NCI-H1048 (cell line): Measurements from ENCODE around the gene AMFR.
A peak's percentile ranks its signal among the peaks of the same experiment; 100 is the strongest.

Experiments used
- DNase-seq: peaks from one replicate; lab custom pipeline; 2025; lab: John Stamatoyannopoulos, UW

The AMFR gene

DNA sequence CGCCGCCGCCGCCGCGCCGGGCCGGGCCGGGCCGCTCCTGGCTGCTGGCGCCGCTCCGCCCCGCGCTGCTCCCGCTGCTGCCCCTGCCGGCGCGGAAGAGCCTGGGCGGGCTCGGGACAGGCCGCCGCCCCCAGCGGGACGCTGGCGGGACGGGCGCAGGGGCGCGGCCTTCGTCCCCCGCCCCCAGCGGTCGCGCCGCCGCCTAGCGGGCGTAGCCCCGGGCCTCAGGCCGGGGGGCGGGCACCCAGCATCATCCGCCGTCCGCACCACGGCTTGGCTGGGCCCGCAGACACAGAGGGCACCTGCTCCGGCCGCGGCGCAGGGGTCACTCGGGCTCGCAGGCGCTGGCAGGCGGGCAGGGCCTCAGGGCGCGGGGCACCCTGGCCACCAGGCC, at the start of gene AMFR:
TSS of gene AMFR (minus strand) at position 107 of the 394 bp plus-strand sequence. CDS start 218 bp downstream, outside the sequence.
- no peak for DNase-seq

DNA sequence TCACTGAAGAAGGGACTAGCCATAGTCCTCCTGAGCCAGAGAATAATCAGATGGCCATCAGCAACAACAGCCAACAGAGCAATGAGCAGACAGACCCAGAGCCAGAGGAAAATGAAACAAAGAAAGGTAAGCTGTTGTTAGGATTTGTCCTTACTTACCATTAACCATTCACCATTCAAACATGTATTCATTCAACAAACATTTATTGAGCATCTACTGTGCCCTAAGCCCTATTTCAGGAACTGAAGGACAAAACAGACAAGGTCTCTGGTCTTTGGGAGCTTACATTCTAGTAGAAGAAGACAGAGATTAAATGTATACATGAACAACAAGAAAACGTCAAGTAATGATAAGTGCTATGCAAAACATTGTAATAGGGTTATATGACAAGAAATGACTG, 45.3 kb upstream of the AMFR start:
- no peak for DNase-seq

GRCh38 chr16:56470232-56470631, 44.9 kb upstream of the AMFR start:
- DNase-seq = no peak

DNA sequence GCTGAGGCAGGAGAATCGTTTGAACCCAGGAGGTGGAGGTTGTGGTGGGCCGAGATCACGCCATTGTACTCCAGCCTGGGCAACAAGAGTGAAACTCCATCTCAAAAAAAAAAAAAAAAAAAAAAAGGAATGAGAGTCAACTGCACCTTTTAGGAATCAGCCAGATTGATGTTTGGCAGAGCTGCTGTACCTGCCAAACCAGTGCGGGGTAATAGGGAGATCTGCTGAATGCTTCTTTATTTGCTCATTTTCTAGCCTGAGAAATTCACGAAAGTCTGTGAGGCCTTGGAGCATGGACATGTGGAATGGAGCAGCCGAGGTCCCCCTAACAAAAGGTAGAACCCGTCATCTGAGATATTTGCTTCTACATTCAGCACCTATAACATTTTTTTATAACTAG, 44.4 kb upstream of the AMFR start:
- no peak for DNase-seq

DNA sequence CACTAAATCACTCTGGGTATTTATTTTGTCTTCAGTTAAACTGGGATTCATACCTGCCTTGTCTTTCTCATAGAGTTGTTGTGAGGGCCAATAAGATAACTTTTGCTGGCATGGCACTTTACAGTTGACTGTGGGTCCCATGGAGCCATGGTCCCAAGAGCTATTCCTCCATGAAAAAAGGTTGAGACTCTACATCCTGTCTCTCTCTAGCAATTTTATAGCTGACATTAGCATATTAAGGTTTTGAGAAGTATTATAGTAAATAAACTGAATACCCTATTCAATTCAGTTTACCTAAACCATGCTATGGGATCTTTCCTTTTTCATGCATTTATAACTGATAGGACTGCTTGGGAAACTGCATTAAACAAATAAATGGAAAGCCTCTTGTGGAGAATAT, 43.5 kb upstream of the AMFR start:
- no peak for DNase-seq

GRCh38 chr16:56466344-56466743, 41.0 kb upstream of the AMFR start:
- no peak for DNase-seq

DNA sequence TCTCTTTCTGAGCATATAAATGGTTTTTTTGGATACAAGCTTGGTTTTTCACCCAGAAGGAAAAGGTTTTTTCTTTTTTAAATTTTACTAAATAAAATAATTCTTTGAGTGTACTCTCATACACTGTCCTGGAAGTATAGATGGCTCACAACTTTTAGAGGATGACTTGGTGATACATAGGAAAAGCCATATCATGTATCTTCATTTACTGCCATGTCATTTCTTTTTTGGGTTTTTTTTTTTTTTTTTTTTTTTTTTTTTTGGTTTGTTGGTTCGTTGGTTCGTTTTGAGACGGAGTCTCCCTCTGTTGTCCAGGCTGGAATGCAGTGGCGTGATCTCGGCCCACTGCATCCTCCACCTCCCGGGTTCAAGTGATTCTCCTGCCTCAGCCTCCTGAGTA, 37.8 kb upstream of the AMFR start:
- DNase-seq = no peak

GRCh38 chr16:56462064-56462796, 36.9 kb upstream of the AMFR start:
- no peak for DNase-seq

- DNase-seq = no peak
Observed at GRCh38 chr16:56460101-56460500, 34.8 kb upstream of the AMFR start.

DNA sequence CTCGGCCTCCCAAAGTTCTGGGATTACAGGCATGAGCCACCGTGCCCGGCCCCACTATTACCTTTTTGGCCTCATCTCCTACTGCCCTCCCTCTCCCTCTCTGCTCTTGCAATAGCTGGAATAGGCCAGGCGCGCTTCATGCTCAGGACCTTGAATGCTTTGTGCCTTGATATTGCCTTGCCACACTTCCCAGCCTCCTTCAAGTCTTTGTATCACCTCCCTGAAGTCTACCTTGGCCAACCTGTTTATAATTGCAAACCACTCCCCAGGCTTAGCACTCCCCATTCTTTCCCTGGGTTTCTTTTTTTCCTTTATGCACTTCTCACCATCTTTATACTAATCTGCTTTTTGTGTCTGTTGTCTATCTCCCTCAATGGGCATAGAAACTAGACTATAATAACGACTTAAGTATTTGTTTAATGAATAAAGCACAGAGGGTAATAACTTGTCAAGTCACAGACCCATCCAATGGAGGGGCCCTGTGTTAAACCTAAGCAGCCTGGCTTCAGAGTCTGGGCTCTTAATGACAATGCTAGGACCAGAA, 32.7 kb upstream of the AMFR start:
- DNase-seq = no peak

GRCh38 chr16:56451753-56452689, 26.7 kb upstream of the AMFR start:
- DNase-seq = no peak

DNA sequence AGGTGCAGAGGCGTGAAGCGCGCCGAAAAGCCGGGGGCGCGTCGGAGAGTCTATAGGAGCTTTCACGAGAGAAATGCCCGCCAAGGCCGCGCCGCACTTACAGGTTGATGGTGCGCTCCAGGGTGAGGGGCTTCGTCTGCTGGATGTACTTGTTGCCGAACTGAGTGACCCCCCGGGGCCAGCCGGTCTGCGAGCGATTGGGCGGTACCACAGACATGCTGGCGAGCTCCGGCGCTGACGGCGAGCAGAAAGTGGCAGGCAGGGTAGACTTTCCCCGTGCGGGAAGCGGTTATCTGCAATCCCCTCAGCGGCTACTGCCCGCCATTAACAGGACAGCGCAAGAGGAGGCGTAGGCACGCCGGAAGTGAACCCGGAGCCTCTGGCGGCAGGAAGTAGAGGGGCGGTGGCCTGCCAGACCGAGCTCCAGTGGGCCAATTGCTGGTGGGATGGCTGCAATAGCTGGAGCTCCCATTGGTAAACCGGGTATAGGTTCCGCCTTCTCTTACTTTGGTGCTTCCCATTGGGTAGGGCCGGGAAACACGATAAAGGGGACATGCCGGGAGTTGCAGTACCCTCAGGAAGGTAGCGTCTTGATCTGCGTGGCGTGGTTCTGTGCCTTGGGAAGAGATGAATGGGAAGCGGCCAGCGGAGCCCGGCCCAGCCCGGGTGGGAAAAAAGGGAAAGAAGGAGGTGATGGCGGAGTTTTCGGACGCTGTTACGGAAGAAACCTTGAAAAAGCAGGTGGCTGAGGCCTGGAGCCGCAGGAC, 25.8 kb upstream of the AMFR start, which contains the start of the genes NUDT21 and OGFOD1:
TSS of gene NUDT21 (minus strand) at position 347 of the 767 bp plus-strand sequence. CDS start at position 217, 130 bp downstream.
TSS of gene OGFOD1 (plus strand) at position 569 of the 767 bp plus-strand sequence. CDS start at position 628, 59 bp downstream.
- DNase-seq = peak; percentile 61

- DNase-seq = no peak
Observed at GRCh38 chr16:56450275-56450985, 25.1 kb upstream of the AMFR start.

- DNase-seq = no peak
Observed at GRCh38 chr16:56448005-56448404, 22.7 kb upstream of the AMFR start.

- no peak for DNase-seq
Observed at GRCh38 chr16:56447286-56447685, 21.9 kb upstream of the AMFR start.

GRCh38 chr16:56438038-56438437, 12.7 kb upstream of the AMFR start:
- DNase-seq = no peak

GRCh38 chr16:56436258-56436657, 10.9 kb upstream of the AMFR start:
- DNase-seq = no peak

DNA sequence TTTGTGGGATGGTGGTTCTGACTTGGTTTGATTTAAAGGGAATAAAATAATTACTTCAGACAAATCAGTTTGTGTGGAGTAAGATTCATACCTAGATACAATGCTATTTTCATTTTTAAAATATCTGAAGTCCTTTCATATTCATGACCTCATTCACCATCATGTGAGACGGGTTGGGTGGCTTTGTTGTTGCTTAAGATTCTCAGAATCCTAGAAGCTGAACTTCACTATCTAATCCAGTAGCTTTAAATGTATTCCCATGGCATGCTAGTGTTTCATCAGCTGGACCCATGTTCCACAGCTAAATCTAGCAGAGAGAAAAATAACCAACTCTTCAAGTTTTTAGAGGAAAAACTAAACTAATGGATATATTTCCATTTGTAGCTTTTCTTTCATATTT, 2.7 kb upstream of the AMFR start:
- no peak for DNase-seq

DNA sequence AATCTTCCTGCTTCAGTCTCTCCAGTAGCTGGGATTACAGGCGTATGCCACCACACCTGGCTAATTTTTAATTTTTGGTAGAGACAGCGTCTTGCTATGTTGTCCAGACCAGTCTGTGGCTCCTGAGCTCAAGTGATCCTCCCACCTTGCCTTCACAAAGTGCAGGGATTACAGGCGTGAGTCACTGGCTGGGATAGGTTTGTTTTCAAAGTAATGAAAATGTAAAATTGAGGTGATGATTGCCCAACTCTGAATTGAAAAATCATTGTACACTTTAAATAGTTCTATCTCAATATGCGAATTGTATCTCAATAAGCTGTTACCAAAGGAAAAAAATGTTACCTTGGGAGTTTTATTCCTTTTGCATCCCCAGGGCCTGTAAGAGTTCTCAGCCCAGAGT, 1.2 kb upstream of the AMFR start:
- no peak for DNase-seq

DNA sequence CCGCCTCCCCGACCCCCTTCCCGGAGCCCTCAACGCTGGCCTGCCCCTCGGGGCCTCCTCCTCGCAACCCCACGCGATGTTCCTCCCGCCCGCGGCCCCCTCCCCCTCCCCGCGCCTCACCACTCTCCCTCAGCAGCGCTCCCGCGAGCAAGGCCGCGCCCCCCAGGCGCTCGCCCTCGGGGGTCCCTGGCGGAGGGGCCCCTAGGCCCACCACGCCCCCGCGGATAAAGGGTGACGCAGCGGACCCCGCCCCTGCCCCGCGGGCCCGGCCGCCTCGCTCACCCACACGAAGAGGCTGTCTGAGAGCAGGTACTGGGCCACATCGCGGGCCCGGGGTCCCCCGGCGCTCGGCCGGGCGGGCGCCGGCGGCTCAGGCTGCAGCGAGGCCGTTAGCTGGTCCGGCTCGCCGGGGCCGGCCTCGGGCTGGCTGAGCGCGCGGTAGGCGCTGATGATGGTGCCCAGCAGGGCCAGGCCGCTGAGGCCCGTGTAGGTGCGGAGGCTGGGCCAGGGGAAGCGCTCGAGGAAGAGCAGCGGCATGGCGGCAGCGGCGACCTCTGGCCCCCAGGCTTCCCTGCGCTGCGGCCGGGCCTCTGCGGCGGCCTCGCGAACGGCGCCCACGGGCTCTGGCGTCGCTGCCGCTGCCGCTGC, 430 bp downstream of the AMFR start:
- no peak for DNase-seq

DNA sequence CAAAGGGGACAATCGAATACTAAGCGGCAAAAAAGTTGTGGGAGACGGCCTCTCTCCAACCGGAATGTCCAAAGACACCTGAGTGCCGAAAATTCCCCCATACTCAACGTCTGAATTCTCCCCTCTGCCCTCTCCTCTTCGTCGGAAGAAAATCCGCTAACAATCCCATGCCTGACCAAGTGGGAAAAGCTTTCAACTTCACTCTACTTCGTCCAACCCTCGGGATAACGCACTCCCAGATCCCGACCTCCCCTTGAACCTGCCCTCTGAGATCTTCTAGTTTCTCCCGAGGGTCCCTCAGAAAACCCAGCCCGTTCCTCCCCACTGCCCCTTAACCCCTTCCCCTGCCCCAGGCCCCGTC, 961 bp downstream of the AMFR start:
- DNase-seq = no peak
